Measurements from ENCODE around the gene TMEM61.

Gene TMEM61

DNA sequence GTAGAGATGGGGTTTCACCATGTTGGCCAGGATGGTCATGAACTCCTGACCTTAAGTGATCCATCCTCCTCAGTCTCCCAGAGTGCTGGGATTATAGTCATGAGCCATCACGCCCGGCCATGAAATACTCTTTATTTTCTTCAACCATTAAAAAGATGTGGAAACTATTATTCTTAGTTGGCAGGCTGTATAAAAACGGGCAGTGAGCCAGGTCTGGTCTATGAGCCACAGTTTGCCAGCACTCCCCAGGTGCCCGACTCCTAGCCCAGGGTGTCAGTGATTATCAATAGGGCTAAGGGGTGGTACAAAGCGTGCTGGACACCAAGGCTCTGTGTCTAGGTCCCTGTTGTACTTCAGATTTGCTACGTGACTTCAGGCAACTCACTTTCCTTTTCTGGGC lies 3.7 kb upstream of the TMEM61 start:
- TF ChIP-seq, protein P1, sequence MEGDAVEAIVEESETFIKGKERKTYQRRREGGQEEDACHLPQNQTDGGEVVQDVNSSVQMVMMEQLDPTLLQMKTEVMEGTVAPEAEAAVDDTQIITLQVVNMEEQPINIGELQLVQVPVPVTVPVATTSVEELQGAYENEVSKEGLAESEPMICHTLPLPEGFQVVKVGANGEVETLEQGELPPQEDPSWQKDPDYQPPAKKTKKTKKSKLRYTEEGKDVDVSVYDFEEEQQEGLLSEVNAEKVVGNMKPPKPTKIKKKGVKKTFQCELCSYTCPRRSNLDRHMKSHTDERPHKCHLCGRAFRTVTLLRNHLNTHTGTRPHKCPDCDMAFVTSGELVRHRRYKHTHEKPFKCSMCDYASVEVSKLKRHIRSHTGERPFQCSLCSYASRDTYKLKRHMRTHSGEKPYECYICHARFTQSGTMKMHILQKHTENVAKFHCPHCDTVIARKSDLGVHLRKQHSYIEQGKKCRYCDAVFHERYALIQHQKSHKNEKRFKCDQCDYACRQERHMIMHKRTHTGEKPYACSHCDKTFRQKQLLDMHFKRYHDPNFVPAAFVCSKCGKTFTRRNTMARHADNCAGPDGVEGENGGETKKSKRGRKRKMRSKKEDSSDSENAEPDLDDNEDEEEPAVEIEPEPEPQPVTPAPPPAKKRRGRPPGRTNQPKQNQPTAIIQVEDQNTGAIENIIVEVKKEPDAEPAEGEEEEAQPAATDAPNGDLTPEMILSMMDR (IDR thresholded peaks at IDR 0.05; ENCODE audit: insufficient read depth, low read length, poor library complexity, severe bottlenecking) = no peak
- Histone ChIP-seq H3K36me3 (ENCODE audit: control insufficient read depth, insufficient read depth, low read length) (no peaks in the 10 kb centered on the region), H3K4me3 (replicated peaks; ENCODE audit: low read depth, low read length) (no peak overlapping the region), H3K27me3 (replicated peaks; ENCODE audit: control insufficient read depth, insufficient read depth, low read length) (no peaks in the 10 kb centered on the region; the same call in 1 of the 2 replicates)
- DNase-seq (ENCODE audit: extremely low read depth, insufficient read length) = no peak

GRCh38 chr1:54977533-54978297 lies 2.7 kb upstream of the TMEM61 start:
- TF ChIP-seq, protein P1 (IDR thresholded peaks at IDR 0.05; ENCODE audit: insufficient read depth, low read length, poor library complexity, severe bottlenecking) = no peak
- H3K4me3 ChIP-seq (replicated peaks; ENCODE audit: low read depth, low read length) = no peak overlapping the region
- no peaks in the 10 kb centered on the region for H3K36me3 ChIP-seq (ENCODE audit: control insufficient read depth, insufficient read depth, low read length)
- DNase-seq (ENCODE audit: extremely low read depth, insufficient read length) = no peak
- H3K27me3 ChIP-seq (replicated peaks; ENCODE audit: control insufficient read depth, insufficient read depth, low read length) = no peaks in the 10 kb centered on the region; the same call in 1 of the 2 replicates

- TF ChIP-seq, protein P1 (IDR thresholded peaks at IDR 0.05; ENCODE audit: insufficient read depth, low read length, poor library complexity, severe bottlenecking) = no peak
- Histone ChIP-seq H3K27me3 (replicated peaks; ENCODE audit: control insufficient read depth, insufficient read depth, low read length) (no peaks in the 10 kb centered on the region; the same call in 1 of the 2 replicates), H3K36me3 (ENCODE audit: control insufficient read depth, insufficient read depth, low read length) (no peaks in the 10 kb centered on the region), H3K4me3 (replicated peaks; ENCODE audit: low read depth, low read length) (no peak overlapping the region)
- no peak for DNase-seq (ENCODE audit: extremely low read depth, insufficient read length)
Observed at GRCh38 chr1:54978528-54979326, 1.7 kb upstream of the TMEM61 start.

DNA sequence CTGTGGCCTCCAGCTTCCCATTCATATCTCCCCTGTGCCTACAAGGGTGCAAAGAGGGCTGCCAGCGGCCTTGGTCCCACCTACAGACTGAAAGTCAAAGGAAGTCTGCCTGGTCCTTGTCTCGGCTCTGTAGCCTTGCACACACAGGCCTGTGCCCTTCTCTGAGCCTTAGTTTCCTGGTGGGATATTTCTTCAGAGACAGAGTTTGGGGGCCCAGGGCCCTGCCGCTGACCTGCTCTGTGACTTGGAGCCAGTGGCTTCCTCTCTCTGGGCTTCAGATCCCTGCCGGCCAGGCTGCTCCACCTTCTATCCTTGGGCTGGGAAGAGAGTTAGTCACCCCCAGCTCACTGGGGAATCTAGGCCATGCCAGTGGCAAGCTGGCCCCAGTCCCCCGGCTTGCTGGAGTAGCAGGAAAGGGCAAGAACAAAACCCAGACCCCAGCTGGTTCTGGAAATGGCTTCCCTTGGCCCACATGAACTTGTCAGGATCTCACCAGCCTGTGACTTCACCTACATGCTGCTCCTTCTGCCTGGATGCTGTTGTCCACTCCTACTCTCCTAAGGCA lies 1.0 kb upstream of the TMEM61 start:
- no peak for DNase-seq (ENCODE audit: extremely low read depth, insufficient read length)
- TF ChIP-seq, protein P1 (IDR thresholded peaks at IDR 0.05; ENCODE audit: insufficient read depth, low read length, poor library complexity, severe bottlenecking) = no peak
- Histone ChIP-seq H3K4me3 (replicated peaks; ENCODE audit: low read depth, low read length) (no peak overlapping the region), H3K27me3 (replicated peaks; ENCODE audit: control insufficient read depth, insufficient read depth, low read length) (no peaks in the 10 kb centered on the region; the same call in 1 of the 2 replicates), H3K36me3 (ENCODE audit: control insufficient read depth, insufficient read depth, low read length) (no peaks in the 10 kb centered on the region)

- H3K27me3 ChIP-seq (replicated peaks; ENCODE audit: control insufficient read depth, insufficient read depth, low read length) = no peaks in the 10 kb centered on the region; the same call in 1 of the 2 replicates
- TF ChIP-seq, protein P1 (IDR thresholded peaks at IDR 0.05; ENCODE audit: insufficient read depth, low read length, poor library complexity, severe bottlenecking) = no peak
- DNase-seq (ENCODE audit: extremely low read depth, insufficient read length) = no peak
- H3K36me3 ChIP-seq (ENCODE audit: control insufficient read depth, insufficient read depth, low read length) = no peaks in the 10 kb centered on the region
- H3K4me3 ChIP-seq (replicated peaks; ENCODE audit: low read depth, low read length) = no peak overlapping the region
Observed at GRCh38 chr1:54980046-54980527, 341 bp upstream of the TMEM61 start.

All from GM06990 (cell line).